ENCODE results near the gene CYB561D1. TPM values are rescaled to one million over a fixed set of nuclear protein-coding genes. Genes with fewer than 3 reads are reported as not detected.
"Not testable (repeated sequence)": the region's sequence is repeated elsewhere in the genome, so short reads cannot be mapped to it uniquely, and the experiment has no call there.

Gene CYB561D1
- 2.6 and 7.9 TPM in 2 replicates for total RNA-seq (2014; rRNA removed; shearing (Covaris generic))

- peak; percentile 75 for DNase-seq (ENCODE audit: low spot score)
These were observed at the start of gene CYB561D1 for GRCh38 chr1:109493805-109494539. CYB561D1 (plus strand) TSS chr1:109494094; CDS start chr1:109494140, 46 bp downstream.

GRCh38 chr1:109444346-109444745 lies 49.5 kb upstream of the CYB561D1 start:
- no peak for DNase-seq (ENCODE audit: low spot score)

GRCh38 chr1:109445949-109446695 lies 47.8 kb upstream of the CYB561D1 start:
- DNase-seq (ENCODE audit: low spot score), result not testable (repeated sequence)

GRCh38 chr1:109447524-109447923 lies 46.4 kb upstream of the CYB561D1 start:
- DNase-seq (ENCODE audit: low spot score), result no peak

- no peak for DNase-seq (ENCODE audit: low spot score)
These were observed 39.3 kb upstream of the CYB561D1 start for GRCh38 chr1:109454497-109455133.

- DNase-seq (ENCODE audit: low spot score), result no peak
These were observed 36.1 kb upstream of the CYB561D1 start for GRCh38 chr1:109457819-109458218.

- DNase-seq (ENCODE audit: low spot score), result no peak
These were observed 27.8 kb upstream of the CYB561D1 start for GRCh38 chr1:109466125-109466451.

- no peak for DNase-seq (ENCODE audit: low spot score)
These were observed 27.2 kb upstream of the CYB561D1 start, which contains the start of gene SYPL2 for GRCh38 chr1:109466452-109467300. SYPL2 (plus strand) TSS chr1:109466546; CDS start chr1:109466844, 298 bp downstream.

- DNase-seq (ENCODE audit: low spot score), result no peak
These were observed 26.6 kb upstream of the CYB561D1 start for GRCh38 chr1:109467301-109467777.

- DNase-seq (ENCODE audit: low spot score), result no peak
These were observed 25.8 kb upstream of the CYB561D1 start for GRCh38 chr1:109468061-109468460.

- no peak for DNase-seq (ENCODE audit: low spot score)
These were observed 25.0 kb upstream of the CYB561D1 start for GRCh38 chr1:109468903-109469302.

- DNase-seq (ENCODE audit: low spot score), result no peak
These were observed 23.6 kb upstream of the CYB561D1 start for GRCh38 chr1:109470245-109470644.

- DNase-seq (ENCODE audit: low spot score), result no peak
These were observed 21.1 kb upstream of the CYB561D1 start for GRCh38 chr1:109472779-109473178.

- DNase-seq (ENCODE audit: low spot score), result not testable (repeated sequence)
These were observed 20.4 kb upstream of the CYB561D1 start for GRCh38 chr1:109473284-109474057.

- DNase-seq (ENCODE audit: low spot score), result no peak
These were observed 19.2 kb upstream of the CYB561D1 start for GRCh38 chr1:109474697-109475096.

GRCh38 chr1:109475261-109475660 lies 18.6 kb upstream of the CYB561D1 start:
- DNase-seq (ENCODE audit: low spot score), result no peak

GRCh38 chr1:109476825-109477224 lies 17.1 kb upstream of the CYB561D1 start:
- no peak for DNase-seq (ENCODE audit: low spot score)

- DNase-seq (ENCODE audit: low spot score), result no peak
These were observed 16.1 kb upstream of the CYB561D1 start for GRCh38 chr1:109477821-109478220.

GRCh38 chr1:109478806-109479205 lies 15.1 kb upstream of the CYB561D1 start:
- no peak for DNase-seq (ENCODE audit: low spot score)

- DNase-seq (ENCODE audit: low spot score), result no peak
These were observed 14.6 kb upstream of the CYB561D1 start for GRCh38 chr1:109479311-109479710.

- no peak for DNase-seq (ENCODE audit: low spot score)
These were observed 14.0 kb upstream of the CYB561D1 start for GRCh38 chr1:109479901-109480300.
